Glomerular endothelial cell (primary cell): ENCODE measurements around the gene KCNC1. TPM values are rescaled to one million over a fixed set of nuclear protein-coding genes. Genes with fewer than 3 reads are reported as not detected.

Experiments used
- DNase-seq: peaks from one replicate; pipeline ENCODE4 v3.0.0-alpha.2; 2011; ENCODE audit warnings: low read depth, low spot score; ENCODE audit errors: extremely low read depth
- total RNA-seq: library from RNA; depleted of rRNA; stranded (reverse); fragments of >200 nt; gene quantifications from 2 replicates; pipeline ENCODE4 v1.2.3, GENCODE V29; 2015

Gene KCNC1
- total RNA-seq, 1 donor from 2014 or later: not detected

DNA sequence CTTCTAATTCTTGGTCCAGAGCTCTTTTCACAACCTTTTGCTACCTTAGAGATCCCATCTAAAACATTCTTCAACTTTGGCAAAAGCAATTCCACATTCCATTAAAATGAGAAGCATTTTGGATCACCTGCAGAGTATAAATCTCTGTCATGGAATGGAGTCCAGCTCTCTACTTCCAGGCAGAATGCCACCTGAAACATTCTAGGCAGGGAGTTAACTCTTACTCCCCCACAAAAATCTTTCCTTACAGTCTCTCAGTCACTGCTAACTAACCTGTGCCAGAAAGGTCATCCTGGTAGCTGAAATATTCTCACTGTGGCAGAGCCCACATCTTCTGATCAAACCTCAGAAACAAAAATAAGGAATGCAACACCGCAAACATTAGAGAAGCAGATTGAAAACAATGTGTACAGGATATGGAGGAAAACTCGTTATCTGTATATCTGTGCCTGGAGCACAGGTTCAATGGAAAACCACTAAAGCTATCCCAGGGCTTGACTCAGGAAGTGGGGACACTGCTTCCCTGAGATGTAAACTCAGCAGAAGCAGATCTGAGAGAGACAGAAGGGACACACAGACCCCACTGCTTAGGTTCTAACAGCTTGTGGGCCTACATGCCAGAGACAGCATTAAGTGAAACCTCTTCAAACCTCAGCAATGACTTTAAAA lies 78.9 kb downstream of the KCNC1 start:
- DNase-seq: no peak

DNA sequence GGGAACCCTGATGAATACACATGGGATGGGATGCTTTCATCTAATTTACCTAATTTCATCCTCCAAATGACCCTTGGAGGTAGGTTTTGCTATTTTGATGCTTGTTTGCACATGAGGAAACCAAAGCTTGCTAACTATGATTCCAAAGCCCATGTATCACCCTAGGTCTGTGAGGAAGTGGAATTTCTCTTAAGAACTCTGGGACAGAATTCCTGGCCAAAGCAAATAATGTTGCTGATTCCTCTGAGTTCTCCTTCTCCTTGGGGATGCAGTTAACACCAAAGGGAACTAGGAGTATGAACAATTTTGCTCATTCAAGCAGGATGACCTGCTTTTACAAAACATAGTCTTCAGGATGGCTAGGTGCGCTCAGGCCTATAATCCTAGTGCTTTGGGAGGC lies 80.0 kb downstream of the KCNC1 start:
- no peak for DNase-seq

DNA sequence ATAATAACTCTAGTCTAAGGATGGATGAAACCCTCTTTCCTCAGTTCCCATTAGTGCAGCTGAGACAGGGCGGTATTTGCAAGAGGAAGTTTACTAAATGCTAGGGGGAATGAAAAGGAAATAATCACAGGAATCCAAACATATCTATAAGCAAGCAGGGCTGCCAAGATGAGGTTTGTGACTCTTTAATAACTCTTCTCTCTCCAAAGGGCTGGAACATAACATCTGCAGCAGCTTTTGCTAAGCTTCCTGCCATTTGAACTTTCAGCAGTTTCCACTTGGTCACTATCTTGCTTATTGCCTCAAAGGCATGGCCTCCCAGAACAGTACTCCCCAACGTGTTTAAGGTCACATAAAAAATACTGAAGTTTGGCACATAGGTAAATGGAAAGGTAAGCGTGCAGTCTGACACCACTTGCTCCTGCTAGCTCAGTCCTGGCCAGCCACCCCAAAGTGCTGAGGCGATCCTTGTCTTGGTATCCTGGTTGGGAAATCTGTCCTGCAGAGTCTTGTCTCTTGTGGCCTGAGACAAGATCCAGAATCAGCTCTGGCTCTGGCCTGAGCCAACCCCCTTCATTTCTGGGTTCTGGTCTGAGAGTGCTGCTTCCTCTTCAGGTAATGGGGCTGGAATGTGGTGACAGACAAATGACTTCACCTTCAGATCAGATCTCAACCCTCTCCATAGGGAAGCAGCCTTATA lies 81.8 kb downstream of the KCNC1 start:
- DNase-seq: no peak

DNA sequence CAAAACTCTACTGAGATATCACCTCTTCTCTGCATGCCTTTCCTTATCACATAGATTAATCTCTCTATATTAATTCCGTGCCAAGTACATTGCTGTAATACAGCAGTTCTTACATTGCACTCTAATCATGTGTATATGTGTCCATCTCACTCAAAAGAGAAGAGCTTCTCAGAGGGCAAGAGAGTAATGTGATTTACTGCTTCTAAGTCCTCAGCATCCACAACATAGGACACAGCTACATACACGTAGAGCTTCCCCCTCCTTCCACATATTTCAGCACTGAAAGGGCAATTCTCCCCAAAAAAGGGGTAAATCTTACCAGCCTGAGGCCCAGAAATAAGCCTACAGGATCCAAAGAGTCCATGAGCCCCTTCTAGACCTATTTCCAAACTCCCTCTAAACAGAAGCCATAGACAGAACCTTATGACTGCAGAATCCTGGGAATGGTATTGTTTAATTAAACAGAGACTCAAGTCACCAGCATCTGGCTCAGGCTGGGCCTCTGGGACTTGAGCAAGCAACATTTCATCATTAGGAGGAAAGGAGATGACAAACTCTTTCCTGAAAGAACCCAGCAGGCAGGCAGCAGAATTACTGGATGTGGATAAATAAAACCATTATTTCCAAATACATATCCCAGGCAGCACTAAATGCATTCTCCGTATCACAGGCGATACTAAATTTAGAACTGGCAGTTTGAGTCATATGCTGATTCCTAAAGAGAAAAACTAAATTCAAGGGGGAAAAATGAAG lies 87.2 kb downstream of the KCNC1 start:
- no peak for DNase-seq

DNA sequence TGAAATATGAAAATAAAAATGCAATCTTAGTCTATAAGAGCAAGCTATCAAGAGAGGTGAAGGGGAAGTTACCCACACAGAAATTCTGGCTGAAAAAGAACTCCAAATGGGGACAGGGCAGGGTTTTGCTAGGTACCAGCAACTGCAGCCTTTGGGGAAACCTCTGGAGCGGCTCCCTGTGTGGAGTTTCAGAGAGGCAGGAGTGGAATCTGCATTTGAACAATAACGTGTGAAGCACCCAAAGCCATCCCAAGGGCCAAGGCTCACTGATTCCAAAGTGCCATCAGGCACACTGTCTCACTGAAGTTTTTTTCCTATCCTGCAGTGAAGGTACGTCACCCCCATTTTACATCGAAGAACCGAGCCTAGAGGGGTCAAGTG lies 87.8 kb downstream of the KCNC1 start:
- no peak for DNase-seq

DNA sequence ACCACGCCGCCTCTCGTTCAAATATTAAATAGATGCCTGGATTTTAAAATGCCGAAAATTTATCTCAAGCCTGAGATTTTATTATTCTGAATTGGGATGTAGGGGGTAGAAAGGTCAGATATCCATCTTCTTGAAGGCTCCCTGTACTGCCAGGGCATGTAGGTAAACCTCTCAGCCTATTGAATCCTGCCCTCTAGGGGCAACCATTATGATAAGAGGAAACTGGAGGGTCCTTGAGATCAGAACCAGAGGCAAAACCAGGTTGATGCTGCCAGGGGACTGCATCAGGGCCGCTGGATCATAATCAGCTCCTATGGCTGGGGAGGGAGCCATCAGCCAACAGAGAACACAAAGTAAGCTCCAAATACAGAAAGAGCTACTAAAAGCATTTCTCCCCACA lies 92.4 kb downstream of the KCNC1 start:
- DNase-seq: no peak

DNA sequence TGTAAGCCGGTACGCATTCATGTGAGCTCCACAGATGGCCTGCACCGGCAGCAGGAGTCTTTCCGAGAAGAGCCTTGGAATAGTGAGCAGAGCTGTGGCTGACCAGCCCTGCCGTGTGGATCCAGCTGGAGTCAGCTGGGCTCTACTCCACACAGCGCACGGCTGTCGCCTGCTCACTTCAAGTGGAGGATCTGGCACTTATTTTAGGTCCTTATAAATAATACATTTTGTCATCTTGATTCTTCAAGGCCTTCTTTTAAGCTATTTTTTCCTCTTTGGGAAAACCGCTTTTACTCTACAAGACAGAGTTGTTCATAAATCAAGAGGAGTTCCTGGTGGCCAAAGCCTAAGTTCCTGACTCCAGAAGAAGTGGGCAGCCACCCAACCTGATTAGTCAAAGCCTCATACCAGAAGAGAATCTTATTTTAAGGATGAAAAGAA lies 93.8 kb downstream of the KCNC1 start:
- no peak for DNase-seq

DNA sequence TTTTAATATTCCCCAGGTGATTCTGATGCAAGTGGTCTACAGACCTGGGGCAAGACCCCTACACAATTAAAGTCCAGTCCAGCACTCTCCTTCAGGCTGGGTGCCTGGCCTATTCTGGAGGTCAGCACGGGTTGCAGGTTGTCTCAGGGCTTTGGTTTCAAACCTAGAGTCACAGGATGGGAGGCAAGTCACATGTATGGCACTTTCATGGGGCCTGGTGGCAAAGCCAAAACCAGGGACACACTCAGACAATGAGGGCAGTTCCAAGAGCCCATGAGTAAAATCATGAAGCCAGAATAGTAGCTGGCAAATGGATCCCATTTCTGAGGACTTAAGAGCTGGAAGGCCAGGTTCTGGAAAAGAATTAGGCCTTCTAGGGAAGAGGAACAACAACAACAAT lies 96.6 kb downstream of the KCNC1 start:
- no peak for DNase-seq

DNA sequence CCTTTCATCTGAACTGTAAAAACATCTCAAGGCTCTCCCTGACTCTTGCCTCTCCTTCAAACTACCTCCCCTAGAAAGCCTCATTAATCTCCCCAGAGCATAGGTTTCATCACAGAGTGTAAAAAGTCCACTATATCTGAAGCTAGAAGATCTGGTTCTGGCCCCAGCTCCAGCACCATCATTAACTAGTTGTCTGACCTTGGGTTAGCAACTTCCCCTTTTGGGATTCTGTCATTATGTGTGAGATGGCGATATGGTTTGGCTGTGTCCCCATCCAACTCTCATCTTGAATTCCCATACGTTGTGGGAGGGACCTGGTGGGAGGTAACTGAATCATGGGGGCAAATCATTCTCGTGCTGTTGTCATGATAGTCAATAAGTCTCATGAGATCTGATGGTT lies 97.3 kb downstream of the KCNC1 start:
- no peak for DNase-seq

Other genes starting within 250 kb of the KCNC1 start
- not detected in 2 replicates for gene USH1C, start 190.4 kb upstream of the KCNC1 start, total RNA-seq
- not detected in 2 replicates for gene OTOG, start 187.5 kb upstream of the KCNC1 start, total RNA-seq
- gene MYOD1, start 15.2 kb upstream of the KCNC1 start, total RNA-seq: not detected in 2 replicates